GM12892 (cell line): ENCODE results near the gene NLRC5.
A peak's percentile ranks its signal among the peaks of the same experiment; 100 is the strongest.
"Not testable (repeated sequence)": the region's sequence is repeated elsewhere in the genome, so short reads cannot be mapped to it uniquely, and the experiment has no call there.

Experiments
- DNase-seq: peaks from one replicate; pipeline ENCODE4 v3.0.0; 2011; ENCODE audit not compliant: insufficient read length
- FAIRE-seq: peaks from 2 replicates; lab custom pipeline; 2011; peaks lifted over from hg19 to GRCh38; lab: Jason Lieb, UNC
- POLR2A ChIP-seq: IDR thresholded peaks from 2 replicates; pipeline ENCODE4 v1.6.1; 2011; ENCODE audit warnings: low read depth, low read length, control low read depth
- POLR2AphosphoS5 ChIP-seq: IDR thresholded peaks from 2 replicates; pipeline ENCODE4 v1.6.1; 2011; ENCODE audit warnings: low read depth, low read length, control low read depth
- TAF1 ChIP-seq: IDR thresholded peaks from 2 replicates; pipeline ENCODE4 v1.6.1; 2011; ENCODE audit warnings: low read depth, mild to moderate bottlenecking, control low read depth, low read length, borderline replicate concordance

Gene NLRC5

GRCh38 chr16:56985962-56986360 lies 3.4 kb upstream of the NLRC5 start:
- DNase-seq: no peak
- TF ChIP-seq POLR2AphosphoS5: no peak
- no peak for TF ChIP-seq TAF1
- TF ChIP-seq POLR2A: no peak
- no peak for FAIRE-seq

GRCh38 chr16:56986361-56986760 lies 3.0 kb upstream of the NLRC5 start:
- FAIRE-seq: no peak
- TF ChIP-seq POLR2A (no peak), POLR2AphosphoS5 (no peak), TAF1 (no peak)

GRCh38 chr16:56986908-56987307 lies 2.4 kb upstream of the NLRC5 start:
- DNase-seq, FAIRE-seq: not testable (repeated sequence)

More at GRCh38 chr16:56986361-56986760, 3.0 kb upstream of the NLRC5 start:
- no peak for DNase-seq

- no peak for DNase-seq
- no peak for FAIRE-seq
Observed at GRCh38 chr16:56987692-56988091, 1.7 kb upstream of the NLRC5 start.

GRCh38 chr16:56988161-56988947 lies 1.0 kb upstream of the NLRC5 start:
- peak; percentile 78 for FAIRE-seq
- no peak for TF ChIP-seq POLR2AphosphoS5
- TF ChIP-seq TAF1: no peak
- TF ChIP-seq POLR2A: no peak
- DNase-seq: no peak

More at GRCh38 chr16:56987692-56988091, 1.7 kb upstream of the NLRC5 start:
- TF ChIP-seq POLR2AphosphoS5 (no peak), TAF1 (no peak)

GRCh38 chr16:56989988-56990387 lies 631 bp downstream of the NLRC5 start:
- TF ChIP-seq POLR2A (no peak), TAF1 (no peak), POLR2AphosphoS5 (no peak)
- peak; percentile 5 for FAIRE-seq
- no peak for DNase-seq

- no peak for DNase-seq
- FAIRE-seq: peak; percentile 85
- peak; percentile 47 for TF ChIP-seq POLR2AphosphoS5
- no peak for TF ChIP-seq TAF1
- peak; percentile 55; the same call in 1 of the 2 replicates for TF ChIP-seq POLR2A
Observed at GRCh38 chr16:56990407-56991286, 1.3 kb downstream of the NLRC5 start.

GRCh38 chr16:56992431-56992830 lies 3.1 kb downstream of the NLRC5 start:
- FAIRE-seq, DNase-seq: not testable (repeated sequence)

- DNase-seq (no peak), FAIRE-seq (peak; percentile 80)
- TF ChIP-seq POLR2AphosphoS5 (no peak), TAF1 (no peak), POLR2A (no peak)
Observed at GRCh38 chr16:56993204-56993603, 3.8 kb downstream of the NLRC5 start.

- TF ChIP-seq TAF1: no peak
- no peak for TF ChIP-seq POLR2A
- TF ChIP-seq POLR2AphosphoS5: no peak
- peak; percentile 74 for FAIRE-seq
Observed at GRCh38 chr16:56994311-56994710, 5.0 kb downstream of the NLRC5 start.

GRCh38 chr16:56995136-56995805 lies 5.9 kb downstream of the NLRC5 start:
- DNase-seq: no peak
- TF ChIP-seq POLR2AphosphoS5 (no peak), TAF1 (no peak), POLR2A (no peak)
- no peak for FAIRE-seq

More at GRCh38 chr16:56994311-56994710, 5.0 kb downstream of the NLRC5 start:
- DNase-seq: no peak

GRCh38 chr16:56997264-56997663 lies 7.9 kb downstream of the NLRC5 start:
- TF ChIP-seq POLR2A (no peak), POLR2AphosphoS5 (no peak), TAF1 (no peak)
- no peak for FAIRE-seq
- DNase-seq: no peak
